ENCODE results near the gene MTA1. TPM values are rescaled to one million over a fixed set of nuclear protein-coding genes. Genes with fewer than 3 reads are reported as not detected.

Gene MTA1
- total and polyA plus RNA-seq, 10 of the 15 experiments (the other 5 are each of a cell fraction or from before 2014, with no cell fraction given), result 0.14 to 162 (median 30.6) TPM

- Histone ChIP-seq H3K4me3 (no peak overlapping the region), H3K79me2 (ENCODE audit: control insufficient read depth, insufficient read depth, low read length) (peaks cover 34% of the 10 kb centered on the region), H3K27me3 (replicated peaks in 1 of 2; ENCODE audit: control insufficient read depth in 2 of 2, insufficient read depth in 2 of 2, low read length in 1 of 2) (no peaks in the 10 kb centered on the region), H3K27ac (ENCODE audit: control insufficient read depth, insufficient read depth) (no peak overlapping the region), H3K4me2 (ENCODE audit: control insufficient read depth, insufficient read depth) (no peak overlapping the region), H2AFZ (ENCODE audit: control insufficient read depth, low read depth, low read length) (no peak overlapping the region), H3K36me3 (ENCODE audit: control insufficient read depth in 2 of 2, insufficient read depth in 2 of 2, low read length in 1 of 2) (peaks cover 0 to 17% of the 10 kb centered on the region in 2 experiments; a peak in 3 of 4 replicates), H3K9ac (ENCODE audit: control insufficient read depth, insufficient read depth, low read length) (no peak overlapping the region), H3K4me1 (ENCODE audit: control insufficient read depth, insufficient read depth, low read length) (no peaks in the 10 kb centered on the region; the same call in 1 of the 2 replicates), H3K9me3 (replicated peaks; ENCODE audit: control insufficient read depth, insufficient read depth, low read length) (no peaks in the 10 kb centered on the region), H4K20me1 (ENCODE audit: control insufficient read depth, insufficient read depth) (no peaks in the 10 kb centered on the region)
- FAIRE-seq (peak; percentile 41), DNase-seq (ENCODE audit: low read depth, low spot score) (no peak), ATAC-seq (no peak)
- BruUV-seq (replicated peaks), result no TSS peak
- SMC1A ChIA-PET (ENCODE audit: uncharacterized antibody, unreplicated experiment), result no interaction called here
- in situ Hi-C loops (cut with MboI) (no loop called here), intact Hi-C loops (cut with micrococcal nuclease; ENCODE audit: unreplicated experiment) (no loop called here)
- RAD21 ChIA-PET (ENCODE audit: unreplicated experiment), result no interaction called here
- CTCF ChIA-PET, result interaction anchor here (1.1 to 2.6 kb wide), 2 partner anchors 44 to 66 kb away, joined by 3 to 9 read pairs; no protein-coding TSS in a partner anchor
- POLR2A ChIA-PET, result no interaction called here
- no peak for TF ChIP-seq MYC (IDR thresholded peaks at IDR 0.05; ENCODE audit: insufficient read depth, insufficient read length, insufficient replicate concordance, low read length, severe bottlenecking)
- TF ChIP-seq USF2 (IDR thresholded peaks at IDR 0.05; ENCODE audit: borderline replicate concordance, low read depth, low read length), result no peak
- WGBS (ENCODE audit: insufficient coverage, insufficient replicate concordance, low lambda C conversion rate, missing lambda C conversion rate), result 83% methylated on average over 12 of the region's 12 CpGs
Observed at GRCh38 chr14:105436402-105436801, 16.8 kb downstream of the MTA1 start.

GRCh38 chr14:105436891-105437722, 17.5 kb downstream of the MTA1 start:
- Histone ChIP-seq H3K4me1 (ENCODE audit: control insufficient read depth, insufficient read depth, low read length) (no peaks in the 10 kb centered on the region; the same call in 1 of the 2 replicates), H4K20me1 (ENCODE audit: control insufficient read depth, insufficient read depth) (no peaks in the 10 kb centered on the region), H3K36me3 (ENCODE audit: control insufficient read depth in 2 of 2, insufficient read depth in 2 of 2, low read length in 1 of 2) (peaks cover 0 to 17% of the 10 kb centered on the region in 2 experiments; a peak in 3 of 4 replicates), H3K27ac (ENCODE audit: control insufficient read depth, insufficient read depth) (no peak overlapping the region), H3K9ac (ENCODE audit: control insufficient read depth, insufficient read depth, low read length) (no peak overlapping the region), H3K4me3 (no peak overlapping the region), H3K9me3 (replicated peaks; ENCODE audit: control insufficient read depth, insufficient read depth, low read length) (no peaks in the 10 kb centered on the region), H3K79me2 (ENCODE audit: control insufficient read depth, insufficient read depth, low read length) (peaks cover 34% of the 10 kb centered on the region), H3K27me3 (replicated peaks in 1 of 2; ENCODE audit: control insufficient read depth in 2 of 2, insufficient read depth in 2 of 2, low read length in 1 of 2) (no peaks in the 10 kb centered on the region), H2AFZ (ENCODE audit: control insufficient read depth, low read depth, low read length) (no peak overlapping the region), H3K4me2 (ENCODE audit: control insufficient read depth, insufficient read depth) (no peak overlapping the region)
- SMC1A ChIA-PET (ENCODE audit: uncharacterized antibody, unreplicated experiment), result no interaction called here
- TF ChIP-seq POLR2AphosphoS2 (IDR thresholded peaks at IDR 0.05; ENCODE audit: low read depth, low read length), result no peak
- no peak for TF ChIP-seq GATAD2B (conservative IDR thresholded peaks at IDR 0.05; ENCODE audit: low read depth)
- peak; percentile 44 for TF ChIP-seq POLR2A (IDR thresholded peaks at IDR 0.05; ENCODE audit: low read depth, low read length)
- RAD21 ChIA-PET (ENCODE audit: unreplicated experiment), result no interaction called here
- BruUV-seq (replicated peaks), result no TSS peak
- no peak for DNase-seq (ENCODE audit: low read depth, low spot score)
- no peak for ATAC-seq
- in situ Hi-C loops (cut with MboI), result no loop called here
- intact Hi-C loops (cut with micrococcal nuclease; ENCODE audit: unreplicated experiment), result no loop called here
- POLR2A ChIA-PET, result no interaction called here
- 71% methylated on average over 31 of the region's 31 CpGs for WGBS (ENCODE audit: insufficient coverage, insufficient replicate concordance, low lambda C conversion rate, missing lambda C conversion rate)
- CTCF ChIA-PET, result interaction anchor here (1.1 to 2.6 kb wide), 2 partner anchors 44 to 66 kb away, joined by 3 to 9 read pairs; no protein-coding TSS in a partner anchor
- FAIRE-seq, result no peak
